ENCODE data around the gene ARHGEF2. TPM values are rescaled to one million over a fixed set of nuclear protein-coding genes. Genes with fewer than 3 reads are reported as not detected.

ARHGEF2 gene
- total RNA-seq, result 93.6 and 138 TPM in 2 replicates

GRCh38 chr1:155978325-155978972, at the start of gene ARHGEF2:
Gene ARHGEF2, minus strand, starts transcription at chr1:155978547. Its CDS starts 120 bp downstream, at chr1:155978427.

GRCh38 chr1:156020293-156021092, 42.1 kb upstream of the ARHGEF2 start, which contains the start of gene SSR2:
Gene SSR2, minus strand, starts transcription at chr1:156020951. Its CDS starts 784 bp downstream, at chr1:156020167.

GRCh38 chr1:155940993-155941844, 37.1 kb downstream of the ARHGEF2 start, which contains the start of gene RXFP4:
Gene RXFP4, plus strand, starts transcription at chr1:155941638. Its CDS starts 72 bp downstream, at chr1:155941710.

GRCh38 chr1:155934097-155934935, 44.0 kb downstream of the ARHGEF2 start, which contains the start of gene KHDC4:
Gene KHDC4, minus strand, starts transcription at chr1:155934413. Its CDS starts 40 bp downstream, at chr1:155934373.

GRCh38 chr1:155911156-155912055, 66.9 kb downstream of the ARHGEF2 start, which contains the start of gene RIT1:
Gene RIT1, minus strand, starts transcription at chr1:155911349. Its CDS starts 588 bp downstream, at chr1:155910761.

Other genes with a start within 250 kb of the ARHGEF2 start
- gene GON4L, start 121.3 kb downstream of the ARHGEF2 start, total RNA-seq, result 19.3 and 50.1 TPM in 2 replicates
- gene SYT11, start 119.0 kb downstream of the ARHGEF2 start, total RNA-seq, result 25.9 and 59.6 TPM in 2 replicates
- gene RIT1, start 67.2 kb downstream of the ARHGEF2 start, total RNA-seq, result 25.3 and 54.9 TPM in 2 replicates
- gene KHDC4, start 44.1 kb downstream of the ARHGEF2 start, total RNA-seq, result 12.6 and 32.9 TPM in 2 replicates
- 0.06 and 0.16 TPM in 2 replicates for gene RXFP4, start 36.9 kb downstream of the ARHGEF2 start, total RNA-seq
- 264 and 295 TPM in 2 replicates for gene SSR2, start 42.4 kb upstream of the ARHGEF2 start, total RNA-seq
- 10.5 and 22.0 TPM in 2 replicates for gene UBQLN4, start 75.3 kb upstream of the ARHGEF2 start, total RNA-seq
- 55.0 and 88.2 TPM in 2 replicates for gene LAMTOR2, start 76.2 kb upstream of the ARHGEF2 start, total RNA-seq
- gene RAB25, start 82.6 kb upstream of the ARHGEF2 start, total RNA-seq, result 0.13 TPM in 1 of 2 replicates, not detected in the other
- gene MEX3A, start 103.9 kb upstream of the ARHGEF2 start, total RNA-seq, result 2.4 and 12.2 TPM in 2 replicates
- gene LMNA, start 136.2 kb upstream of the ARHGEF2 start, total RNA-seq, result 554 and 869 TPM in 2 replicates
- 0.16 and 0.50 TPM in 2 replicates for gene SEMA4A, start 175.0 kb upstream of the ARHGEF2 start, total RNA-seq
- gene SLC25A44, start 215.6 kb upstream of the ARHGEF2 start, total RNA-seq, result 4.5 and 14.3 TPM in 2 replicates
- 38.8 and 42.9 TPM in 2 replicates for gene PMF1, start 234.5 kb upstream of the ARHGEF2 start, total RNA-seq

All from bladder microvascular endothelial cell (primary cell).